ENCODE results near the gene NUP98. TPM values are rescaled to one million over a fixed set of nuclear protein-coding genes. Genes with fewer than 3 reads are reported as not detected.

The NUP98 gene
- total and polyA plus RNA-seq, 4 donors, result 10.9 to 75.0 (median 43.9) TPM

GRCh38 chr11:3667149-3668035 is 130.0 kb downstream of the NUP98 start:
- H3K36me3 ChIP-seq (ENCODE audit: control insufficient read depth in 4 of 4, insufficient read depth in 3 of 4, low read depth in 1 of 4, low read length in 3 of 4), result peaks cover 10 to 57% (median 20%) of the 10 kb centered on the region in 4 donors
- no peak for DNase-seq (ENCODE audit: low spot score)
- 98% methylated on average over 89 of the region's 89 CpGs for WGBS

GRCh38 chr11:3666023-3666530 is 131.3 kb downstream of the NUP98 start:
- Histone ChIP-seq H3K9me3 (ENCODE audit: control insufficient read depth in 4 of 4, low read length in 3 of 4) (no peaks in the 10 kb centered on the region), H3K27ac (ENCODE audit: low read depth in 1 of 2, low read length in 2 of 2) (no peak overlapping the region), H3K27me3 (ENCODE audit: control insufficient read depth in 4 of 4, insufficient read depth in 4 of 4, low read length in 3 of 4) (no peaks in the 10 kb centered on the region), H3K36me3 (ENCODE audit: control insufficient read depth in 4 of 4, insufficient read depth in 3 of 4, low read depth in 1 of 4, low read length in 3 of 4) (peaks cover 9 to 45% (median 17%) of the 10 kb centered on the region in 4 donors), H3K4me3 (ENCODE audit: low read depth in 1 of 3, low read length in 3 of 3) (no peak overlapping the region), H3K9ac (ENCODE audit: low read depth in 1 of 2, low read length in 2 of 2) (no peak overlapping the region), H3K4me1 (ENCODE audit: control insufficient read depth in 4 of 4, insufficient read depth in 4 of 4, low read length in 3 of 4) (no peaks in the 10 kb centered on the region)
- WGBS, result 97% methylated on average over 17 of the region's 17 CpGs
- no peak for DNase-seq (ENCODE audit: low spot score)
- TF ChIP-seq RXRA (IDR thresholded peaks at IDR 0.05) (no peak), YY1 (IDR thresholded peaks at IDR 0.05) (no peak), HNF4G (IDR thresholded peaks at IDR 0.05) (no peak), TAF1 (conservative IDR thresholded peaks at IDR 0.05) (no peak), MAX (IDR thresholded peaks at IDR 0.05) (no peak), JUND (IDR thresholded peaks at IDR 0.05) (no peak), SP1 (IDR thresholded peaks at IDR 0.05) (no peak), HNF4A (conservative IDR thresholded peaks at IDR 0.05) (no peak), ATF3 (IDR thresholded peaks at IDR 0.05) (no peak), FOXA1 (IDR thresholded peaks at IDR 0.05) (no peak)

More at GRCh38 chr11:3667149-3668035, 130.0 kb downstream of the NUP98 start:
- no peaks in the 10 kb centered on the region for H3K27me3 ChIP-seq (ENCODE audit: control insufficient read depth in 4 of 4, insufficient read depth in 4 of 4, low read length in 3 of 4)
- H3K27ac ChIP-seq (ENCODE audit: low read depth in 1 of 2, low read length in 2 of 2), result no peak overlapping the region
- no peaks in the 10 kb centered on the region for H3K9me3 ChIP-seq (ENCODE audit: control insufficient read depth in 4 of 4, low read length in 3 of 4)
- H3K9ac ChIP-seq (ENCODE audit: low read depth in 1 of 2, low read length in 2 of 2), result no peak overlapping the region
- no peak overlapping the region for H3K4me3 ChIP-seq (ENCODE audit: low read depth in 1 of 3, low read length in 3 of 3)
- no peaks in the 10 kb centered on the region for H3K4me1 ChIP-seq (ENCODE audit: control insufficient read depth in 4 of 4, insufficient read depth in 4 of 4, low read length in 3 of 4)
- no peak for TF ChIP-seq JUND (IDR thresholded peaks at IDR 0.05)
- TF ChIP-seq GABPA (IDR thresholded peaks at IDR 0.05 in 1 of 2, conservative IDR thresholded peaks at IDR 0.05 in 1 of 2), result no peak
- no peak for TF ChIP-seq RAD21 (IDR thresholded peaks at IDR 0.05)
- TF ChIP-seq ZBTB33 (IDR thresholded peaks at IDR 0.05), result no peak
- TF ChIP-seq SP1 (IDR thresholded peaks at IDR 0.05), result no peak
- TF ChIP-seq RXRA (IDR thresholded peaks at IDR 0.05), result no peak
- TF ChIP-seq HNF4G (IDR thresholded peaks at IDR 0.05), result no peak
- no peak for TF ChIP-seq EGR1 (IDR thresholded peaks at IDR 0.05; ENCODE audit: low read depth in 2 of 2)
- no peak for TF ChIP-seq CTCF (IDR thresholded peaks at IDR 0.05; ENCODE audit: low read depth, low read length, missing input control)
- TF ChIP-seq FOXA1 (IDR thresholded peaks at IDR 0.05), result no peak
- no peak for TF ChIP-seq TAF1 (conservative IDR thresholded peaks at IDR 0.05)
- no peak for TF ChIP-seq ATF3 (IDR thresholded peaks at IDR 0.05)
- no peak for TF ChIP-seq YY1 (IDR thresholded peaks at IDR 0.05)
- TF ChIP-seq MAX (IDR thresholded peaks at IDR 0.05), result no peak
- TF ChIP-seq HNF4A (conservative IDR thresholded peaks at IDR 0.05), result no peak
- no peak for TF ChIP-seq FOXA2 (IDR thresholded peaks at IDR 0.05)
